Measurements from ENCODE around the gene CALM1.

The CALM1 gene

GRCh38 chr14:90412058-90412457, 15.2 kb downstream of the CALM1 start:
- DNase-seq, result no peak

GRCh38 chr14:90416720-90417119, 19.9 kb downstream of the CALM1 start:
- no peak for DNase-seq

GRCh38 chr14:90418053-90418452, 21.2 kb downstream of the CALM1 start:
- DNase-seq, result no peak

GRCh38 chr14:90419200-90419599, 22.4 kb downstream of the CALM1 start:
- DNase-seq, result no peak

- DNase-seq, result no peak
Measured at GRCh38 chr14:90421001-90421631, 24.3 kb downstream of the CALM1 start.

GRCh38 chr14:90421632-90422020, 24.8 kb downstream of the CALM1 start:
- DNase-seq, result no peak

GRCh38 chr14:90423166-90423565, 26.3 kb downstream of the CALM1 start:
- DNase-seq, result no peak

GRCh38 chr14:90424075-90424474, 27.2 kb downstream of the CALM1 start:
- DNase-seq, result no peak

- DNase-seq, result no peak
Measured at GRCh38 chr14:90424686-90425372, 28.0 kb downstream of the CALM1 start.

GRCh38 chr14:90425373-90425879, 28.6 kb downstream of the CALM1 start:
- no peak for DNase-seq

- DNase-seq, result no peak
Measured at GRCh38 chr14:90426031-90426540, 29.3 kb downstream of the CALM1 start.

- DNase-seq, result no peak
Measured at GRCh38 chr14:90426663-90427062, 29.8 kb downstream of the CALM1 start.

- no peak for DNase-seq
Measured at GRCh38 chr14:90427848-90428426, 31.1 kb downstream of the CALM1 start.

- DNase-seq, result no peak
Measured at GRCh38 chr14:90428676-90429075, 31.8 kb downstream of the CALM1 start.

- no peak for DNase-seq
Measured at GRCh38 chr14:90429236-90429635, 32.4 kb downstream of the CALM1 start.

- no peak for DNase-seq
Measured at GRCh38 chr14:90429754-90430153, 32.9 kb downstream of the CALM1 start.

- DNase-seq, result no peak
Measured at GRCh38 chr14:90434370-90435020, 37.7 kb downstream of the CALM1 start.

- DNase-seq, result no peak
Measured at GRCh38 chr14:90438841-90439240, 42.0 kb downstream of the CALM1 start.

- DNase-seq, result no peak
Measured at GRCh38 chr14:90440021-90440451, 43.2 kb downstream of the CALM1 start.

GRCh38 chr14:90440592-90440991, 43.8 kb downstream of the CALM1 start:
- no peak for DNase-seq

- no peak for DNase-seq
Measured at GRCh38 chr14:90442388-90442787, 45.6 kb downstream of the CALM1 start.

- DNase-seq, result no peak
Measured at GRCh38 chr14:90443161-90444076, 46.6 kb downstream of the CALM1 start.
